HL-60 (cell line): ENCODE data around the gene ST8SIA2.

ENCODE experiments used
- DNase-seq, 2 experiments: peaks; one replicate each; pipeline ENCODE4 v3.0.0-alpha.2; 2010 to 2020; ENCODE audit warnings: low read depth in 1 of 2, low spot score in 1 of 2
- H3K27ac ChIP-seq: fragments of 250-450 bp; sonication (Bioruptor Pico); replicated peaks from 2 replicates; pipeline ENCODE4 v1.5.1; 2020; ENCODE audit warnings: mild to moderate bottlenecking, moderate library complexity
- H3K27me3 ChIP-seq: fragments of 250-450 bp; sonication (Bioruptor Pico); 2 replicates; pipeline ENCODE4 v1.5.1; 2021; ENCODE audit warnings: mild to moderate bottlenecking, moderate library complexity; ENCODE audit not compliant: insufficient read depth, poor library complexity, severe bottlenecking
- H3K4me3 ChIP-seq: replicated peaks from 2 replicates; pipeline ENCODE4 v1.5.1; 2011; ENCODE audit warnings: mild to moderate bottlenecking, control low read depth, low read length; ENCODE audit not compliant: insufficient read depth
- CTCF ChIP-seq: IDR thresholded peaks from one replicate; pipeline ENCODE4 v1.5.1; 2011; ENCODE audit warnings: low read length, control low read depth, inconsistent platforms; ENCODE audit not compliant: insufficient read depth
- GABPA ChIP-seq: IDR thresholded peaks from 2 replicates; pipeline ENCODE4 v1.6.1; 2012; ENCODE audit warnings: low read depth
- POLR2AphosphoS5 ChIP-seq: IDR thresholded peaks from 2 replicates; pipeline ENCODE4 v1.6.1; 2012; ENCODE audit warnings: low read depth
- REST ChIP-seq: IDR thresholded peaks from 2 replicates; pipeline ENCODE4 v1.6.1; 2012; ENCODE audit warnings: low read depth; ENCODE audit not compliant: insufficient replicate concordance
- SPI1 ChIP-seq: IDR thresholded peaks from 2 replicates; pipeline ENCODE4 v1.6.1; 2012; ENCODE audit warnings: low read depth, mild to moderate bottlenecking, borderline replicate concordance

The ST8SIA2 gene

DNA sequence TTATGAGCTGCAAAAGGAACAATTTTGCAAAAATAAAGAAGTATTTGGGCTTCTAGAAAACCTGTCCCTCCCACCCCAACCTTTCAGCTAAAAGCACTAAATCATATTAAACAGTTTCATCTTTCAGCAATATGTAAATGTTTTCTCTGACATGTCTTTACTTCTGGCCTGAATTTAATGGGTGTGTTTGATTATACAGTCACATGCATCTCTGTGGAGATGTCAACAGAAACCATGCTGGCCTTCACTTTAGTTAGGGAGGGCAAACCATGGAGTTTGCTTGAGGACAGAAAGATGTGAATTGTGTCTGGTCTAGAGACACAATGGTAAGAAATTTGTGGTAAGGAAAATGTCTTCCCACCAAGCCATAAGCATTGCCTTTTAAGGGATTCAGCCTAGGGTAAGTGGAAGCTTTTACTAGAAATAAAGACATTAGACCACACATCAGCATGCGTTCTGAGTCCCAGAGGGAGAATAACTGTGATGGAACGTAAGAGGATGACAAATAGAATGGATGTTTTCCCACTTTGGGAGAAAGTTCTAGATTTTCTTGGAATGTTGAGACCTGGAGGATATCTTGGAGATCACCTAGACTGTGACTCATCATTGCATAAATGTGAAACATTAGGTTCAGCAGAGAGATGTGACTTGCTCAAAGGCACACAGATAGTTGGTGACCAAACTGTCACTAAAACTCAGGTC lies 68.9 kb downstream of the ST8SIA2 start:
- Histone ChIP-seq H3K4me3 (no peak overlapping the region), H3K27me3 (peaks cover 2% of the 10 kb centered on the region), H3K27ac (no peak overlapping the region)
- TF ChIP-seq REST (no peak), CTCF (no peak), POLR2AphosphoS5 (no peak)
- no peak for DNase-seq

GRCh38 chr15:92463352-92463751 lies 69.7 kb downstream of the ST8SIA2 start:
- no peak overlapping the region for H3K4me3 ChIP-seq
- no peak overlapping the region for H3K27ac ChIP-seq
- no peak for DNase-seq
- H3K27me3 ChIP-seq: no peaks in the 10 kb centered on the region
- TF ChIP-seq POLR2AphosphoS5 (no peak), GABPA (no peak), REST (no peak), CTCF (no peak), SPI1 (no peak)

- H3K27ac ChIP-seq: no peak overlapping the region
- H3K4me3 ChIP-seq: no peak overlapping the region
- TF ChIP-seq POLR2AphosphoS5 (no peak), CTCF (no peak), SPI1 (no peak), REST (no peak), GABPA (no peak)
- no peak for DNase-seq
- H3K27me3 ChIP-seq: no peaks in the 10 kb centered on the region
Measured at GRCh38 chr15:92463826-92464225, 70.1 kb downstream of the ST8SIA2 start.
